Erythroblast (primary cell): ENCODE data around the gene COL11A1.
"Not testable (repeated sequence)": the region's sequence is repeated elsewhere in the genome, so short reads cannot be mapped to it uniquely, and the experiment has no call there.

Source experiments
- DNase-seq, 2 experiments: peaks; one replicate each; lab custom pipeline; 2025; lab: John Stamatoyannopoulos, UW
- GATA1 ChIP-seq: IDR thresholded peaks from 2 replicates; pipeline ENCODE4 v1.6.1; 2011; ENCODE audit warnings: low read depth, mild to moderate bottlenecking, control low read depth, low read length, moderate library complexity
- POLR2A ChIP-seq: IDR thresholded peaks from 2 replicates; pipeline ENCODE4 v1.6.1; 2011; ENCODE audit warnings: mild to moderate bottlenecking, low read length

The COL11A1 gene

GRCh38 chr1:102853701-102854187, 254.6 kb downstream of the COL11A1 start:
- TF ChIP-seq POLR2A: no peak
- no peak for TF ChIP-seq GATA1
- DNase-seq: no peak

GRCh38 chr1:102853136-102853535, 255.2 kb downstream of the COL11A1 start:
- DNase-seq: no peak
- TF ChIP-seq POLR2A: no peak
- TF ChIP-seq GATA1: no peak

- DNase-seq: no peak
- TF ChIP-seq POLR2A (no peak), GATA1 (no peak)
Observed at GRCh38 chr1:102852613-102853012, 255.7 kb downstream of the COL11A1 start.

- TF ChIP-seq GATA1: no peak
- no peak for TF ChIP-seq POLR2A
Observed at GRCh38 chr1:102851616-102852015, 256.7 kb downstream of the COL11A1 start.

GRCh38 chr1:102842606-102843005, 265.7 kb downstream of the COL11A1 start:
- TF ChIP-seq POLR2A: no peak
- DNase-seq: no peak

More at GRCh38 chr1:102851616-102852015, 256.7 kb downstream of the COL11A1 start:
- no peak for DNase-seq

GRCh38 chr1:102840741-102841140, 267.6 kb downstream of the COL11A1 start:
- no peak for DNase-seq
- no peak for TF ChIP-seq GATA1
- no peak for TF ChIP-seq POLR2A

GRCh38 chr1:102838016-102838415, 270.3 kb downstream of the COL11A1 start:
- DNase-seq: no peak
- TF ChIP-seq POLR2A: no peak
- TF ChIP-seq GATA1: no peak

- no peak for DNase-seq
- TF ChIP-seq GATA1: no peak
- no peak for TF ChIP-seq POLR2A
Observed at GRCh38 chr1:102837551-102837950, 270.8 kb downstream of the COL11A1 start.

- no peak for TF ChIP-seq GATA1
- no peak for TF ChIP-seq POLR2A
- no peak for DNase-seq
Observed at GRCh38 chr1:102836991-102837390, 271.3 kb downstream of the COL11A1 start.

GRCh38 chr1:102834688-102835320, 273.5 kb downstream of the COL11A1 start:
- DNase-seq: no peak
- no peak for TF ChIP-seq POLR2A
- no peak for TF ChIP-seq GATA1

- TF ChIP-seq GATA1 (no peak), POLR2A (no peak)
- DNase-seq: no peak
Observed at GRCh38 chr1:102833151-102833550, 275.2 kb downstream of the COL11A1 start.

- not testable (repeated sequence) for DNase-seq
Observed at GRCh38 chr1:102826706-102827105, 281.6 kb downstream of the COL11A1 start.
